GM18868 (cell line): Measurements from ENCODE around the gene TMEM131L.
"Not testable (repeated sequence)": the region's sequence is repeated elsewhere in the genome, so short reads cannot be mapped to it uniquely, and the experiment has no call there.

ENCODE experiments used
- ATAC-seq: cut with Tn5 transposase; IDR thresholded peaks from one replicate; pipeline ENCODE4 v1.9.1; 2021; ENCODE audit warnings: mild to moderate bottlenecking, moderate library complexity; ENCODE audit not compliant: unreplicated experiment

Gene TMEM131L

GRCh38 chr4:153643406-153644383 is 177.5 kb downstream of the TMEM131L start:
- peak; percentile 87 for ATAC-seq

GRCh38 chr4:153645183-153645582 is 179.0 kb downstream of the TMEM131L start:
- no peak for ATAC-seq

- ATAC-seq = no peak
Measured at GRCh38 chr4:153646261-153646660, 180.1 kb downstream of the TMEM131L start.

GRCh38 chr4:153646978-153647377 is 180.8 kb downstream of the TMEM131L start:
- ATAC-seq = no peak

- no peak for ATAC-seq
Measured at GRCh38 chr4:153647975-153648374, 181.8 kb downstream of the TMEM131L start.

GRCh38 chr4:153649572-153649991 is 183.4 kb downstream of the TMEM131L start:
- no peak for ATAC-seq

- ATAC-seq = no peak
Measured at GRCh38 chr4:153651116-153651515, 185.0 kb downstream of the TMEM131L start.

GRCh38 chr4:153651587-153651986 is 185.4 kb downstream of the TMEM131L start:
- peak; percentile 41 for ATAC-seq

GRCh38 chr4:153652051-153652784 is 186.1 kb downstream of the TMEM131L start:
- ATAC-seq = no peak

- no peak for ATAC-seq
Measured at GRCh38 chr4:153655002-153655541, 188.9 kb downstream of the TMEM131L start.

GRCh38 chr4:153655928-153656327 is 189.8 kb downstream of the TMEM131L start:
- no peak for ATAC-seq

- no peak for ATAC-seq
Measured at GRCh38 chr4:153661215-153661822, 195.2 kb downstream of the TMEM131L start.

GRCh38 chr4:153661908-153662307 is 195.7 kb downstream of the TMEM131L start:
- no peak for ATAC-seq

GRCh38 chr4:153663667-153664066 is 197.5 kb downstream of the TMEM131L start:
- ATAC-seq = no peak

GRCh38 chr4:153666505-153666904 is 200.3 kb downstream of the TMEM131L start:
- ATAC-seq = not testable (repeated sequence)

- no peak for ATAC-seq
Measured at GRCh38 chr4:153668647-153669046, 202.5 kb downstream of the TMEM131L start.

- ATAC-seq = no peak
Measured at GRCh38 chr4:153669838-153670237, 203.7 kb downstream of the TMEM131L start.

- no peak for ATAC-seq
Measured at GRCh38 chr4:153676486-153676885, 210.3 kb downstream of the TMEM131L start.

GRCh38 chr4:153676984-153677383 is 210.8 kb downstream of the TMEM131L start:
- no peak for ATAC-seq

GRCh38 chr4:153679486-153679885 is 213.3 kb downstream of the TMEM131L start:
- ATAC-seq = no peak

GRCh38 chr4:153683763-153684181 is 217.6 kb downstream of the TMEM131L start:
- ATAC-seq = no peak
